ENCODE measurements around the gene CFAP100.

CFAP100 gene

GRCh38 chr3:126377211-126377610, 17.5 kb upstream of the CFAP100 start:
- DNase-seq: no peak

- no peak for DNase-seq
These were observed 16.4 kb upstream of the CFAP100 start for GRCh38 chr3:126378341-126378751.

GRCh38 chr3:126380011-126380768, 14.5 kb upstream of the CFAP100 start:
- no peak for DNase-seq

- no peak for DNase-seq
These were observed 12.7 kb upstream of the CFAP100 start for GRCh38 chr3:126381966-126382365.

- peak; percentile 50 for DNase-seq
These were observed 5.5 kb upstream of the CFAP100 start for GRCh38 chr3:126389112-126389793.

GRCh38 chr3:126389794-126390146, 4.9 kb upstream of the CFAP100 start:
- DNase-seq: no peak

- no peak for DNase-seq
These were observed 4.5 kb upstream of the CFAP100 start for GRCh38 chr3:126390201-126390600.

GRCh38 chr3:126390751-126391150, 4.0 kb upstream of the CFAP100 start:
- no peak for DNase-seq

- DNase-seq: no peak
These were observed 3.1 kb upstream of the CFAP100 start for GRCh38 chr3:126391631-126392030.

- no peak for DNase-seq
These were observed 2.5 kb upstream of the CFAP100 start for GRCh38 chr3:126392246-126392645.

- DNase-seq: no peak
These were observed 1.1 kb upstream of the CFAP100 start for GRCh38 chr3:126393563-126393962.

GRCh38 chr3:126394977-126395321, 240 bp downstream of the CFAP100 start:
- no peak for DNase-seq

- no peak for DNase-seq
These were observed 1.3 kb downstream of the CFAP100 start for GRCh38 chr3:126395846-126396513.

GRCh38 chr3:126396536-126396935, 1.8 kb downstream of the CFAP100 start:
- DNase-seq: no peak

GRCh38 chr3:126397610-126398422, 3.1 kb downstream of the CFAP100 start:
- DNase-seq: no peak

GRCh38 chr3:126398423-126399350, 4.0 kb downstream of the CFAP100 start:
- no peak for DNase-seq

GRCh38 chr3:126399351-126399735, 4.6 kb downstream of the CFAP100 start:
- DNase-seq: no peak

- DNase-seq: no peak
These were observed 5.0 kb downstream of the CFAP100 start for GRCh38 chr3:126399756-126400155.

GRCh38 chr3:126401611-126402160, 7.0 kb downstream of the CFAP100 start:
- DNase-seq: no peak

GRCh38 chr3:126402178-126402577, 7.5 kb downstream of the CFAP100 start:
- DNase-seq: no peak

GRCh38 chr3:126402666-126403302, 8.1 kb downstream of the CFAP100 start:
- DNase-seq: no peak

All from kidney glomerular epithelial cell (primary cell).